ENCODE data around the gene PLCB4. TPM values are rescaled to one million over a fixed set of nuclear protein-coding genes. Genes with fewer than 3 reads are reported as not detected.

Gene PLCB4
- total and polyA plus RNA-seq, 12 donors: 0.26 to 8.5 (median 2.8) TPM

- Histone ChIP-seq H3K9me3 (replicated peaks in 1 of 3) (no peaks in the 10 kb centered on the region), H3K27me3 (no peaks in the 10 kb centered on the region), H3K27ac (no peak overlapping the region), H3K36me3 (replicated peaks in 1 of 2) (no peaks in the 10 kb centered on the region), H3K4me3 (no peak overlapping the region), H3K4me1 (replicated peaks in 1 of 2) (no peaks in the 10 kb centered on the region)
- TF ChIP-seq POLR2A (IDR thresholded peaks at IDR 0.05): no peak
- no peak for DNase-seq
- intact Hi-C loops (cut with DNase I): no loop called here
- 32 to 86% (median 50%) methylated on average over 1 of the region's 1 CpG for WGBS, 4 donors
Observed at GRCh38 chr20:9081423-9081966, 12.6 kb downstream of the PLCB4 start.

DNA sequence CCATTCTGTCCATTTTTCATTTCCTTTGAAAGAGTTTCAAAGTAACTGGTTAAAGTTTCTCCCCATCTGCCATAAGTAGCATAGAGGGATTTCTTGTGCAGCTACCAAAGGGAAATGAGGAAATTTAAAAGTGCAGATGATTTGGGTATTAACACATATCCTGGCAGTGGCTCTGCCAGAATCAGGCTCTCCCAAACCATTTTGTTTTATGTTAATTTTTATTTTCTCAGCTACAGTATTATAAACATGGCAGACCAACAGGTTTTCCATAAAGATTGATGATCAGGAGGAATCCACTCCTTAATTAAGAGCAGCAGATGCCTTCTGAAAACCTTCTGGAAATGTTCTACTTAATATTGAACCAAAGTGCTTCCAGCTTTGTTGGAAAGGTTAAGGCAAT is 13.9 kb downstream of the PLCB4 start:
- TF ChIP-seq POLR2A (IDR thresholded peaks at IDR 0.05): no peak
- TF ChIP-seq, protein P1, sequence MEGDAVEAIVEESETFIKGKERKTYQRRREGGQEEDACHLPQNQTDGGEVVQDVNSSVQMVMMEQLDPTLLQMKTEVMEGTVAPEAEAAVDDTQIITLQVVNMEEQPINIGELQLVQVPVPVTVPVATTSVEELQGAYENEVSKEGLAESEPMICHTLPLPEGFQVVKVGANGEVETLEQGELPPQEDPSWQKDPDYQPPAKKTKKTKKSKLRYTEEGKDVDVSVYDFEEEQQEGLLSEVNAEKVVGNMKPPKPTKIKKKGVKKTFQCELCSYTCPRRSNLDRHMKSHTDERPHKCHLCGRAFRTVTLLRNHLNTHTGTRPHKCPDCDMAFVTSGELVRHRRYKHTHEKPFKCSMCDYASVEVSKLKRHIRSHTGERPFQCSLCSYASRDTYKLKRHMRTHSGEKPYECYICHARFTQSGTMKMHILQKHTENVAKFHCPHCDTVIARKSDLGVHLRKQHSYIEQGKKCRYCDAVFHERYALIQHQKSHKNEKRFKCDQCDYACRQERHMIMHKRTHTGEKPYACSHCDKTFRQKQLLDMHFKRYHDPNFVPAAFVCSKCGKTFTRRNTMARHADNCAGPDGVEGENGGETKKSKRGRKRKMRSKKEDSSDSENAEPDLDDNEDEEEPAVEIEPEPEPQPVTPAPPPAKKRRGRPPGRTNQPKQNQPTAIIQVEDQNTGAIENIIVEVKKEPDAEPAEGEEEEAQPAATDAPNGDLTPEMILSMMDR (IDR thresholded peaks at IDR 0.05): no peak
- no peak overlapping the region for H3K27ac ChIP-seq

DNA sequence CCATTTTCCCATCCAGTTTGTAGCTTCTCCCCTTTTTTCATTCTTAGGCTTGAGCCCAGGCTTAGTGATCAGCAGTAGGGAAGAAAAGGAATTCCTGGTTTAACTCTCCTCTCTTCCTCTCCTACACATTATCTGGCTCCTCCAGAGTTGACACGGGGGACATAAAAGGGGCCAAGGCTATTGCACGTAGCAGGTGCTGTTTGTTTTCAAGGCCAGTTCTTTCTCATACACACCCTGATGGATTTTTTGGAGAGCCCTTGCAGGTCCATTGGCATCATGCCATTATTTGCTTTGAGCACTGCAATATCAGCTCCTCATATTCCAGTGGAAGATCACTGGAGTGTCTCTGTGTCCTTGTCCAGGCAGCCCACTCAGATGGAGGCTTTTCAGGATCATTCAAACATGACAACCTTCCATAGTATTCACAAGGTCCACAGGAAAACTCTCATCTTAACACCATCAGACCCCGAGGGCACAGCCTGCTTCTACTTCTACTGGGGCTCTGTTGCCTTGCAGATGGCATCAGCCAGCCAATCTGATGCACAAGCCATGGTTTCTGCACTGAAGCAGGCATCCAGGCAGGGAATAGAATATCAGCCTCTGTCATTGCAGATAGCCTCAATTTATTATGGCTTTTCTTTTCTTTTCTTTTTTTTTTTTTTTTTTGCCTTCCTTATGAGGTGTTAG is 18.8 kb downstream of the PLCB4 start:
- TF ChIP-seq POLR2A (IDR thresholded peaks at IDR 0.05): no peak
- TF ChIP-seq, protein P1 (IDR thresholded peaks at IDR 0.05): no peak
- 42 to 56% (median 50%) methylated on average over 3 of the region's 3 CpGs for WGBS, 4 donors
- H3K4me3 ChIP-seq: no peak overlapping the region
- H3K36me3 ChIP-seq (replicated peaks in 1 of 2): no peaks in the 10 kb centered on the region
- H3K27me3 ChIP-seq: no peaks in the 10 kb centered on the region
- H3K9me3 ChIP-seq (replicated peaks in 1 of 3): no peaks in the 10 kb centered on the region
- no peak overlapping the region for H3K27ac ChIP-seq
- no peak for DNase-seq
- no peaks in the 10 kb centered on the region for H3K4me1 ChIP-seq (replicated peaks in 1 of 2)
- intact Hi-C loops (cut with DNase I): no loop called here

More for the DNA sequence above, 13.9 kb downstream of the PLCB4 start:
- no peaks in the 10 kb centered on the region for H3K4me1 ChIP-seq (replicated peaks in 1 of 2)
- H3K9me3 ChIP-seq (replicated peaks in 1 of 3): no peaks in the 10 kb centered on the region
- no peak for DNase-seq
- H3K4me3 ChIP-seq: no peak overlapping the region
- no peaks in the 10 kb centered on the region for H3K27me3 ChIP-seq
- H3K36me3 ChIP-seq (replicated peaks in 1 of 2): no peaks in the 10 kb centered on the region
- intact Hi-C loops (cut with DNase I): no loop called here

DNA sequence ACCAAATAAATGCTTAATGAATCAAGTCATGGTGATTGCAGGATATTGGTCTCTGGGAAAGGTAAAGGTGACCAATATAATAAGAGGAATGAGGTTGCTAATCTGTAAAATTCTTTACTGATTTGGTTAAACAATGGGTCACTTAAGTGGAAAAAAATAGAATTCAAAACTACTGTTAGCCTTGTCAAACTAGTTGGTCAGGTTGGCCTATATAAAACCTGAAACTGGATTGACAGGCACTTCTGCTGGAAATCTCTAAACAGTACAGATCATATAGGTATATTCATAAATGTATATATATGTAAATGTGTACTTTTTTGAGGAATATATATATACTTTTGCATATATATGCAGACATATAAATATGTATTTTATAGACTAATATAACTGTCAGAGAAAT is 19.7 kb downstream of the PLCB4 start:
- intact Hi-C loops (cut with DNase I): no loop called here
- Histone ChIP-seq H3K9me3 (replicated peaks in 1 of 3) (no peaks in the 10 kb centered on the region), H3K4me3 (no peak overlapping the region), H3K27me3 (no peaks in the 10 kb centered on the region), H3K4me1 (replicated peaks in 1 of 2) (no peaks in the 10 kb centered on the region), H3K36me3 (replicated peaks in 1 of 2) (no peaks in the 10 kb centered on the region), H3K27ac (no peak overlapping the region)
- TF ChIP-seq, protein P1 (IDR thresholded peaks at IDR 0.05): no peak
- TF ChIP-seq POLR2A (IDR thresholded peaks at IDR 0.05): no peak
- no peak for DNase-seq

GRCh38 chr20:9092113-9092512 is 23.2 kb downstream of the PLCB4 start:
- Histone ChIP-seq H3K4me3 (no peak overlapping the region), H3K27me3 (no peaks in the 10 kb centered on the region), H3K9me3 (replicated peaks in 1 of 3) (no peaks in the 10 kb centered on the region), H3K27ac (no peak overlapping the region), H3K4me1 (replicated peaks in 1 of 2) (no peaks in the 10 kb centered on the region), H3K36me3 (replicated peaks in 1 of 2) (no peaks in the 10 kb centered on the region)
- DNase-seq: no peak
- TF ChIP-seq POLR2A (IDR thresholded peaks at IDR 0.05): no peak
- TF ChIP-seq, protein P1 (IDR thresholded peaks at IDR 0.05): no peak
- 70 to 81% (median 73%) methylated on average over 3 of the region's 3 CpGs for WGBS, 4 donors
- intact Hi-C loops (cut with DNase I): no loop called here

Data from adrenal gland (tissue), 12 donors.